GM12878 (cell line): ENCODE measurements around the gene MAP3K10. TPM values are rescaled to one million over a fixed set of nuclear protein-coding genes. Genes with fewer than 3 reads are reported as not detected.

Source experiments
- ATAC-seq: fragments of 200-7000 bp; cut with Tn5 transposase; 3 replicates; pipeline ENCODE4 v1.9.1; 2020; ENCODE audit warnings: mild to moderate bottlenecking, moderate library complexity
- BruUV-seq: library from RNA; stranded (reverse); fragments of 400-500 nt; replicated peaks from 2 replicates; lab custom pipeline; 2021; lab: Mats Ljungman, UMichigan
- CTCF ChIA-PET: fragments of 300-600 bp; sonication (Branson Sonifier 250); formaldehyde crosslinking; extraction: SDS; loops from one replicate; lab custom pipeline; 2021; ENCODE audit warnings: inconsistent platforms; lab: Yijun Ruan, JAX
- POLR2A ChIA-PET: fragments of 350-600 bp; formaldehyde crosslinking; extraction: SDS; loops from one replicate; lab custom pipeline; 2021; ENCODE audit warnings: inconsistent platforms; lab: Charles Lee
- RAD21 ChIA-PET: fragments of 300-600 bp; sonication (Branson Sonifier 250); formaldehyde crosslinking; loops from one replicate; lab custom pipeline; 2023; ENCODE audit warnings: antibody characterized with exemption; ENCODE audit not compliant: unreplicated experiment; lab: Charles Lee
- SMC1A ChIA-PET: fragments of 300-600 bp; sonication (Branson Sonifier 250); formaldehyde crosslinking; loops from one replicate; lab custom pipeline; 2023; ENCODE audit not compliant: unreplicated experiment, uncharacterized antibody; lab: Charles Lee
- DNase-seq: peaks from one replicate; pipeline ENCODE4 v3.0.0-alpha.2; 2011; ENCODE audit warnings: low read depth, low spot score
- FAIRE-seq: peaks from 3 replicates; lab custom pipeline; 2011; peaks lifted over from hg19 to GRCh38; lab: Jason Lieb, UNC
- H2AFZ ChIP-seq: 2 replicates; pipeline ENCODE4 v1.6.0; 2011; ENCODE audit warnings: low read depth, low read length, control low read depth; ENCODE audit not compliant: control insufficient read depth
- H3K27ac ChIP-seq: 2 replicates; pipeline ENCODE4 v1.5.1; 2011; ENCODE audit warnings: control low read depth; ENCODE audit not compliant: control insufficient read depth, insufficient read depth
- H3K27me3 ChIP-seq, 2 experiments: replicated peaks in 1 of 2; 2 replicates each; pipeline versions ENCODE4 v1.6.0 to v1.6.1; 2011; ENCODE audit warnings: low read length in 1 of 2; ENCODE audit not compliant: control insufficient read depth in 2 of 2, insufficient read depth in 2 of 2
- H3K36me3 ChIP-seq, 2 experiments: 2 replicates each; pipeline ENCODE4 v1.5.1; 2011; ENCODE audit warnings: low read length in 1 of 2; ENCODE audit not compliant: control insufficient read depth in 2 of 2, insufficient read depth in 2 of 2
- H3K4me1 ChIP-seq: 2 replicates; pipeline ENCODE4 v1.6.1; 2011; ENCODE audit warnings: mild to moderate bottlenecking, low read length, moderate library complexity, mixed read lengths; ENCODE audit not compliant: control insufficient read depth, insufficient read depth
- H3K4me2 ChIP-seq: 2 replicates; pipeline ENCODE4 v1.6.0; 2011; ENCODE audit warnings: control low read depth; ENCODE audit not compliant: control insufficient read depth, insufficient read depth
- H3K4me3 ChIP-seq: fragments of 200-600 bp; sonication (generic); 2 replicates; pipeline ENCODE4 v1.5.1; 2016
- H3K79me2 ChIP-seq: 2 replicates; pipeline ENCODE4 v1.6.0; 2011; ENCODE audit warnings: low read length; ENCODE audit not compliant: control insufficient read depth, insufficient read depth
- H3K9ac ChIP-seq: 2 replicates; pipeline ENCODE4 v1.8.0; 2011; ENCODE audit warnings: low read length, control low read depth, mixed read lengths; ENCODE audit not compliant: control insufficient read depth, insufficient read depth
- H3K9me3 ChIP-seq: replicated peaks from 3 replicates; pipeline ENCODE4 v1.5.1; 2011; ENCODE audit warnings: mild to moderate bottlenecking, low read length; ENCODE audit not compliant: control insufficient read depth, insufficient read depth
- H4K20me1 ChIP-seq: 2 replicates; pipeline ENCODE4 v1.6.0; 2011; ENCODE audit not compliant: control insufficient read depth, insufficient read depth
- CHD2 ChIP-seq: IDR thresholded peaks from 2 replicates; pipeline ENCODE4 v1.6.1; 2011; ENCODE audit warnings: low read depth, low read length, improper control_type of control experiment, borderline replicate concordance
- FOXK2 ChIP-seq: fragments of 450-650 bp; IDR thresholded peaks from 2 replicates; pipeline ENCODE4 v1.6.1; 2017; ENCODE audit warnings: mild to moderate bottlenecking, moderate library complexity
- IRF4 ChIP-seq: IDR thresholded peaks from 2 replicates; pipeline ENCODE4 v1.6.1; 2011; ENCODE audit warnings: low read depth, low read length
- KDM1A ChIP-seq: fragments of 200-600 bp; sonication (generic); IDR thresholded peaks from 2 replicates; pipeline ENCODE4 v1.6.1; 2016; ENCODE audit warnings: borderline replicate concordance
- MTA3 ChIP-seq: IDR thresholded peaks from 2 replicates; pipeline ENCODE4 v1.6.1; 2012; ENCODE audit warnings: low read length, inconsistent platforms, borderline replicate concordance
- NFXL1 ChIP-seq: fragments of 450-650 bp; IDR thresholded peaks from 2 replicates; pipeline ENCODE4 v1.6.1; 2017; ENCODE audit warnings: antibody characterized with exemption, mild to moderate bottlenecking, borderline replicate concordance
- NFYA ChIP-seq: IDR thresholded peaks from 2 replicates; pipeline ENCODE4 v1.6.1; 2011; ENCODE audit warnings: low read depth, mild to moderate bottlenecking, low read length, improper control_type of control experiment, borderline replicate concordance
- PAX5 ChIP-seq: IDR thresholded peaks from 2 replicates; pipeline ENCODE4 v1.6.1; 2011; ENCODE audit warnings: low read depth, low read length, borderline replicate concordance
- POLR2A ChIP-seq: IDR thresholded peaks from 2 replicates; pipeline ENCODE4 v1.6.1; 2011; ENCODE audit warnings: low read depth, mild to moderate bottlenecking, low read length
- RB1 ChIP-seq: fragments of 450-650 bp; formaldehyde crosslinking; IDR thresholded peaks from 2 replicates; pipeline ENCODE4 v1.6.1; 2017; ENCODE audit warnings: mild to moderate bottlenecking, borderline replicate concordance
- SMC3 ChIP-seq: IDR thresholded peaks from 2 replicates; pipeline ENCODE4 v1.6.1; 2011; ENCODE audit warnings: low read length, improper control_type of control experiment, borderline replicate concordance
- SPI1 ChIP-seq: IDR thresholded peaks from 2 replicates; pipeline ENCODE4 v1.6.1; 2011; ENCODE audit warnings: low read depth, mild to moderate bottlenecking, low read length, moderate library complexity, borderline replicate concordance; ENCODE audit not compliant: insufficient read depth
- WGBS: methylation state at CpG from one replicate; pipeline ENCODE4 v1.1.6; 2016; ENCODE audit warnings: low lambda C conversion rate; ENCODE audit not compliant: insufficient replicate concordance, insufficient coverage; ENCODE audit errors: missing lambda C conversion rate; 5-methylcytosine and 5-hydroxymethylcytosine counted together
- in situ Hi-C: fragments of 300-500 bp; cut with MboI; formaldehyde crosslinking; loops from 9 replicates; pipeline ENCODE4 v1.14.3; 2018; ENCODE audit warnings: mixed read lengths
- intact Hi-C: fragments of 100-400 bp; cut with micrococcal nuclease; formaldehyde crosslinking; loops from one replicate; pipeline ENCODE4 v1.14.2; 2022; ENCODE audit not compliant: unreplicated experiment
- polyA plus RNA-seq, 11 experiments: library from polyadenylated mRNA; depleted of rRNA in 4 of 11; unstranded in 6 of 11; stranded (reverse) in 5 of 11; fragments of >200 nt; fragmentation: Nextera tagmentation in 4 of 11; fragmentation: Illumina TruSeq in 1 of 11; extraction: Ambion mirVana in 4 of 11; extraction: Trizol in 1 of 11; gene quantifications; 1 replicate in 1 of 11; 2 replicates in 10 of 11; pipeline versions ENCODE4 v1.2.1 to v1.2.3, GENCODE V29; 2011 to 2016; ENCODE audit warnings: inconsistent platforms in 2 of 11, missing spikeins in 2 of 11, low read depth in 1 of 11
- total RNA-seq, 4 experiments: library from RNA; depleted of rRNA in 3 of 4; stranded (reverse); fragments of >200 nt in 3 of 4; fragmentation: Illumina TruSeq in 1 of 4; extraction: Trizol in 1 of 4; gene quantifications; 2 replicates each; pipeline versions ENCODE4 v1.2.1 to v1.2.3, GENCODE V29; 2013 to 2021
- TF ChIP-seq, protein P1 (sequence below): IDR thresholded peaks from 2 replicates; pipeline ENCODE4 v1.6.1; 2012; ENCODE audit warnings: low read length, inconsistent platforms
- TF ChIP-seq, protein P2 (sequence below): IDR thresholded peaks from 2 replicates; pipeline ENCODE4 v1.6.1; 2011; ENCODE audit warnings: low read depth, mild to moderate bottlenecking, low read length, moderate library complexity, borderline replicate concordance; ENCODE audit errors: extremely low read depth
- TF ChIP-seq, protein P3 (sequence below): fragments of 450-650 bp; conservative IDR thresholded peaks from 2 replicates; pipeline ENCODE4 v1.6.1; 2017; ENCODE audit warnings: mild to moderate bottlenecking, moderate library complexity
- TF ChIP-seq, protein P4 (sequence below), 3 experiments: IDR thresholded peaks in 2 of 3; conservative IDR thresholded peaks in 1 of 3; 2 replicates each; pipeline ENCODE4 v1.5.1; 2011; ENCODE audit warnings: low read depth in 3 of 3, low read length in 3 of 3, mild to moderate bottlenecking in 3 of 3, control low read depth in 2 of 3, moderate library complexity in 2 of 3, inconsistent platforms in 1 of 3, mixed read lengths in 1 of 3; ENCODE audit not compliant: control insufficient read depth in 2 of 3, insufficient read depth in 1 of 3; ENCODE audit errors: extremely low read depth in 1 of 3

The MAP3K10 gene
- total and polyA plus RNA-seq, 10 of the 15 experiments (the other 5 are each of a cell fraction or from before 2014, with no cell fraction given), result 0.11 to 16.6 (median 2.6) TPM

DNA sequence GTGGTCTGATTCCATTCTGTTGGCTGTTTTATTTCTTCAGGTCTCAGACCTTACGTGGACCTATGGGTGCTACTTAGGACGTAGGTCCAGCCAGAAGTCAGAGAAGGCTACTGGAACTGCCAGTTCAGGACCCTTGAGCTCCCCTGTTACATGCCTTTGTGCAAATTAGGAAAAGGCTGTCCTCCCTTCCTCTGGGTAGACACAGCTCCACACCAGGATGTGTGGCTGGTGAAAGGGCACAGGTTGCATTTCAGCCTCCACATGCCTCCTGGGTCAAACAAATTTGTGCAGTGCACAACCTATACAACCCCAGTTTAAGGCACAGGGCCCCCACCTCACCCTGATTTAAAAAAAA, 43.9 kb upstream of the MAP3K10 start:
- no peak for DNase-seq
- peak overlapping the region; percentile 25; the same call in 1 of the 2 replicates for H3K9ac ChIP-seq
- CTCF ChIA-PET, result interaction anchor here (0.8 to 10.1 kb wide), 2 partner anchors 17 to 383 kb away, joined by 3 to 199 read pairs; no protein-coding TSS in a partner anchor
- in situ Hi-C loops (no loop called here), intact Hi-C loops (no loop called here)
- peak overlapping the region; percentile 57; the same call in 1 of the 2 replicates for H3K4me2 ChIP-seq
- no peak for FAIRE-seq
- no peak overlapping the region for H3K4me3 ChIP-seq
- no peaks in the 10 kb centered on the region for H4K20me1 ChIP-seq
- H3K27me3 ChIP-seq, result no peaks in the 10 kb centered on the region
- peaks cover 6% of the 10 kb centered on the region for H3K79me2 ChIP-seq
- peak overlapping the region; percentile 56 for H3K27ac ChIP-seq
- peak overlapping the region; percentile 56 for H2AFZ ChIP-seq
- SMC1A ChIA-PET, result interaction anchor here (0.7 to 1.0 kb wide), 2 partner anchors 18 to 491 kb away, joined by 3 read pairs; no protein-coding TSS in a partner anchor
- H3K9me3 ChIP-seq, result no peaks in the 10 kb centered on the region
- no peak for ATAC-seq
- 89% methylated on average over 2 of the region's 2 CpGs for WGBS
- no TSS peak for BruUV-seq
- H3K4me1 ChIP-seq, result peaks cover 39% of the 10 kb centered on the region
- RAD21 ChIA-PET, result interaction anchor here (0.6 kb wide), 1 partner anchor 313 kb away, joined by 3 read pairs; the partner anchor contains the start of gene DYRK1B
- POLR2A ChIA-PET, result interaction anchor here (1.2 kb wide), 1 partner anchor 17 kb away, joined by 3 read pairs; no protein-coding TSS in a partner anchor
- H3K36me3 ChIP-seq, result no peaks in the 10 kb centered on the region
- no peak for TF ChIP-seq MTA3
- no peak for TF ChIP-seq FOXK2
- no peak for TF ChIP-seq KDM1A
- no peak for TF ChIP-seq RB1
- TF ChIP-seq SMC3, result no peak
- TF ChIP-seq, protein P1, sequence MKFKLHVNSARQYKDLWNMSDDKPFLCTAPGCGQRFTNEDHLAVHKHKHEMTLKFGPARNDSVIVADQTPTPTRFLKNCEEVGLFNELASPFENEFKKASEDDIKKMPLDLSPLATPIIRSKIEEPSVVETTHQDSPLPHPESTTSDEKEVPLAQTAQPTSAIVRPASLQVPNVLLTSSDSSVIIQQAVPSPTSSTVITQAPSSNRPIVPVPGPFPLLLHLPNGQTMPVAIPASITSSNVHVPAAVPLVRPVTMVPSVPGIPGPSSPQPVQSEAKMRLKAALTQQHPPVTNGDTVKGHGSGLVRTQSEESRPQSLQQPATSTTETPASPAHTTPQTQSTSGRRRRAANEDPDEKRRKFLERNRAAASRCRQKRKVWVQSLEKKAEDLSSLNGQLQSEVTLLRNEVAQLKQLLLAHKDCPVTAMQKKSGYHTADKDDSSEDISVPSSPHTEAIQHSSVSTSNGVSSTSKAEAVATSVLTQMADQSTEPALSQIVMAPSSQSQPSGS, result no peak
- TF ChIP-seq SPI1, result no peak
- no peak for TF ChIP-seq CHD2
- TF ChIP-seq NFXL1, result no peak
- no peak for TF ChIP-seq POLR2A
- TF ChIP-seq, protein P2, sequence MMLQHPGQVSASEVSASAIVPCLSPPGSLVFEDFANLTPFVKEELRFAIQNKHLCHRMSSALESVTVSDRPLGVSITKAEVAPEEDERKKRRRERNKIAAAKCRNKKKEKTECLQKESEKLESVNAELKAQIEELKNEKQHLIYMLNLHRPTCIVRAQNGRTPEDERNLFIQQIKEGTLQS, result no peak
- no peak for TF ChIP-seq NFYA
- TF ChIP-seq, protein P3, sequence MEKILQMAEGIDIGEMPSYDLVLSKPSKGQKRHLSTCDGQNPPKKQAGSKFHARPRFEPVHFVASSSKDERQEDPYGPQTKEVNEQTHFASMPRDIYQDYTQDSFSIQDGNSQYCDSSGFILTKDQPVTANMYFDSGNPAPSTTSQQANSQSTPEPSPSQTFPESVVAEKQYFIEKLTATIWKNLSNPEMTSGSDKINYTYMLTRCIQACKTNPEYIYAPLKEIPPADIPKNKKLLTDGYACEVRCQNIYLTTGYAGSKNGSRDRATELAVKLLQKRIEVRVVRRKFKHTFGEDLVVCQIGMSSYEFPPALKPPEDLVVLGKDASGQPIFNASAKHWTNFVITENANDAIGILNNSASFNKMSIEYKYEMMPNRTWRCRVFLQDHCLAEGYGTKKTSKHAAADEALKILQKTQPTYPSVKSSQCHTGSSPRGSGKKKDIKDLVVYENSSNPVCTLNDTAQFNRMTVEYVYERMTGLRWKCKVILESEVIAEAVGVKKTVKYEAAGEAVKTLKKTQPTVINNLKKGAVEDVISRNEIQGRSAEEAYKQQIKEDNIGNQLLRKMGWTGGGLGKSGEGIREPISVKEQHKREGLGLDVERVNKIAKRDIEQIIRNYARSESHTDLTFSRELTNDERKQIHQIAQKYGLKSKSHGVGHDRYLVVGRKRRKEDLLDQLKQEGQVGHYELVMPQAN, result no peak
- TF ChIP-seq IRF4, result no peak
- TF ChIP-seq, protein P4, sequence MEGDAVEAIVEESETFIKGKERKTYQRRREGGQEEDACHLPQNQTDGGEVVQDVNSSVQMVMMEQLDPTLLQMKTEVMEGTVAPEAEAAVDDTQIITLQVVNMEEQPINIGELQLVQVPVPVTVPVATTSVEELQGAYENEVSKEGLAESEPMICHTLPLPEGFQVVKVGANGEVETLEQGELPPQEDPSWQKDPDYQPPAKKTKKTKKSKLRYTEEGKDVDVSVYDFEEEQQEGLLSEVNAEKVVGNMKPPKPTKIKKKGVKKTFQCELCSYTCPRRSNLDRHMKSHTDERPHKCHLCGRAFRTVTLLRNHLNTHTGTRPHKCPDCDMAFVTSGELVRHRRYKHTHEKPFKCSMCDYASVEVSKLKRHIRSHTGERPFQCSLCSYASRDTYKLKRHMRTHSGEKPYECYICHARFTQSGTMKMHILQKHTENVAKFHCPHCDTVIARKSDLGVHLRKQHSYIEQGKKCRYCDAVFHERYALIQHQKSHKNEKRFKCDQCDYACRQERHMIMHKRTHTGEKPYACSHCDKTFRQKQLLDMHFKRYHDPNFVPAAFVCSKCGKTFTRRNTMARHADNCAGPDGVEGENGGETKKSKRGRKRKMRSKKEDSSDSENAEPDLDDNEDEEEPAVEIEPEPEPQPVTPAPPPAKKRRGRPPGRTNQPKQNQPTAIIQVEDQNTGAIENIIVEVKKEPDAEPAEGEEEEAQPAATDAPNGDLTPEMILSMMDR (IDR thresholded peaks at IDR 0.05 in 2 of 3, conservative IDR thresholded peaks at IDR 0.05 in 1 of 3; ENCODE audit: control insufficient read depth in 2 of 3, extremely low read depth in 1 of 3, insufficient read depth in 1 of 3, low read depth in 3 of 3, low read length in 3 of 3), result no peak
- no peak for TF ChIP-seq PAX5
